Activated naive CD8-positive, alpha-beta T cell treated with anti-CD3 and anti-CD28 coated beads, Interleukin-2, amount 50 U/mL, for 24 hours (primary cell): ENCODE measurements around the gene PDE4B.
"Not testable (repeated sequence)": the region's sequence is repeated elsewhere in the genome, so short reads cannot be mapped to it uniquely, and the experiment has no call there.

Experiments
- ATAC-seq: fragments of 150-1000 bp; cut with Tn5 transposase; one replicate; pipeline ENCODE4 v1.10.0; 2021
- DNase-seq: peaks from one replicate; pipeline ENCODE4 v3.0.0; 2021
- H3K27ac Mint-ChIP-seq: one replicate; pipeline ENCODE4 v1.8.0; 2021; ENCODE audit warnings: mild to moderate bottlenecking, mixed read lengths
- H3K27me3 Mint-ChIP-seq: one replicate; pipeline ENCODE4 v1.8.0; 2021; ENCODE audit warnings: mixed read lengths
- H3K36me3 Mint-ChIP-seq: one replicate; pipeline ENCODE4 v1.8.0; 2021; ENCODE audit warnings: low read depth, mixed read lengths
- H3K4me1 Mint-ChIP-seq: one replicate; pipeline ENCODE4 v1.8.0; 2021; ENCODE audit warnings: mixed read lengths
- H3K4me3 Mint-ChIP-seq: one replicate; pipeline ENCODE4 v1.8.0; 2021; ENCODE audit warnings: mild to moderate bottlenecking, moderate library complexity, mixed read lengths
- H3K9me3 Mint-ChIP-seq: one replicate; pipeline ENCODE4 v1.8.0; 2021; ENCODE audit warnings: mixed read lengths

The PDE4B gene

GRCh38 chr1:65963156-65963888, 170.6 kb downstream of the PDE4B start:
- no peaks in the 10 kb centered on the region for H3K36me3 Mint-ChIP-seq
- no peak overlapping the region for H3K27ac Mint-ChIP-seq
- H3K4me1 Mint-ChIP-seq, result no peaks in the 10 kb centered on the region
- no peaks in the 10 kb centered on the region for H3K9me3 Mint-ChIP-seq
- no peak for ATAC-seq
- no peak overlapping the region for H3K4me3 Mint-ChIP-seq
- no peak for DNase-seq
- H3K27me3 Mint-ChIP-seq, result peaks cover 3% of the 10 kb centered on the region

GRCh38 chr1:65964123-65964522, 171.4 kb downstream of the PDE4B start:
- ATAC-seq, result no peak
- no peaks in the 10 kb centered on the region for H3K9me3 Mint-ChIP-seq
- H3K4me3 Mint-ChIP-seq, result no peak overlapping the region

GRCh38 chr1:65965112-65965996, 172.7 kb downstream of the PDE4B start:
- Mint-ChIP-seq H3K36me3 (no peaks in the 10 kb centered on the region), H3K27ac (no peak overlapping the region), H3K9me3 (no peaks in the 10 kb centered on the region), H3K4me3 (no peak overlapping the region), H3K4me1 (no peaks in the 10 kb centered on the region), H3K27me3 (peaks cover 3% of the 10 kb centered on the region)
- ATAC-seq (no peak), DNase-seq (no peak)

More at GRCh38 chr1:65964123-65964522, 171.4 kb downstream of the PDE4B start:
- no peaks in the 10 kb centered on the region for H3K4me1 Mint-ChIP-seq
- no peak for DNase-seq
- H3K27me3 Mint-ChIP-seq, result peaks cover 3% of the 10 kb centered on the region
- H3K27ac Mint-ChIP-seq, result no peak overlapping the region
- no peaks in the 10 kb centered on the region for H3K36me3 Mint-ChIP-seq

- H3K4me1 Mint-ChIP-seq, DNase-seq, H3K4me3 Mint-ChIP-seq, H3K9me3 Mint-ChIP-seq, H3K27me3 Mint-ChIP-seq, ATAC-seq, H3K36me3 Mint-ChIP-seq, H3K27ac Mint-ChIP-seq: not testable (repeated sequence)
Measured at GRCh38 chr1:65967492-65967891, 174.8 kb downstream of the PDE4B start.

- peaks cover 3% of the 10 kb centered on the region for H3K36me3 Mint-ChIP-seq
- ATAC-seq (no peak), DNase-seq (no peak)
- H3K9me3 Mint-ChIP-seq, result peaks cover 13% of the 10 kb centered on the region
- peaks cover 3% of the 10 kb centered on the region for H3K27me3 Mint-ChIP-seq
- H3K4me1 Mint-ChIP-seq, result no peaks in the 10 kb centered on the region
- no peak overlapping the region for H3K4me3 Mint-ChIP-seq
- no peak overlapping the region for H3K27ac Mint-ChIP-seq
Measured at GRCh38 chr1:65971547-65971946, 178.9 kb downstream of the PDE4B start.

- Mint-ChIP-seq H3K27ac (no peak overlapping the region), H3K9me3 (peaks cover 16% of the 10 kb centered on the region), H3K4me3 (no peak overlapping the region), H3K36me3 (peaks cover 4% of the 10 kb centered on the region), H3K4me1 (no peaks in the 10 kb centered on the region), H3K27me3 (peaks cover 7% of the 10 kb centered on the region)
- no peak for ATAC-seq
- DNase-seq, result no peak
Measured at GRCh38 chr1:65975708-65976107, 183.0 kb downstream of the PDE4B start.

GRCh38 chr1:65979136-65980044, 186.7 kb downstream of the PDE4B start:
- no peaks in the 10 kb centered on the region for H3K4me1 Mint-ChIP-seq
- H3K27ac Mint-ChIP-seq, result no peak overlapping the region
- H3K36me3 Mint-ChIP-seq, result peaks cover 4% of the 10 kb centered on the region
- H3K4me3 Mint-ChIP-seq, result no peak overlapping the region
- H3K9me3 Mint-ChIP-seq, result peaks cover 16% of the 10 kb centered on the region
- H3K27me3 Mint-ChIP-seq, result peaks cover 16% of the 10 kb centered on the region
- DNase-seq (no peak), ATAC-seq (no peak)

- Mint-ChIP-seq H3K27me3 (peaks cover 16% of the 10 kb centered on the region), H3K4me1 (no peaks in the 10 kb centered on the region), H3K4me3 (no peak overlapping the region), H3K9me3 (peaks cover 7% of the 10 kb centered on the region), H3K36me3 (peaks cover 4% of the 10 kb centered on the region), H3K27ac (no peak overlapping the region)
- ATAC-seq, result no peak
- no peak for DNase-seq
Measured at GRCh38 chr1:65980237-65980636, 187.5 kb downstream of the PDE4B start.

- no peaks in the 10 kb centered on the region for H3K4me1 Mint-ChIP-seq
- peaks cover 14% of the 10 kb centered on the region for H3K27me3 Mint-ChIP-seq
- no peak overlapping the region for H3K27ac Mint-ChIP-seq
- no peak overlapping the region for H3K4me3 Mint-ChIP-seq
- DNase-seq (no peak), ATAC-seq (no peak)
- H3K9me3 Mint-ChIP-seq, result no peaks in the 10 kb centered on the region
- no peaks in the 10 kb centered on the region for H3K36me3 Mint-ChIP-seq
Measured at GRCh38 chr1:65983500-65983899, 190.8 kb downstream of the PDE4B start.

- H3K4me1 Mint-ChIP-seq, result no peaks in the 10 kb centered on the region
- no peak overlapping the region for H3K4me3 Mint-ChIP-seq
- no peak for ATAC-seq
- no peaks in the 10 kb centered on the region for H3K9me3 Mint-ChIP-seq
- H3K27ac Mint-ChIP-seq, result no peak overlapping the region
- H3K27me3 Mint-ChIP-seq, result peaks cover 10% of the 10 kb centered on the region
- H3K36me3 Mint-ChIP-seq, result no peaks in the 10 kb centered on the region
- DNase-seq, result no peak
Measured at GRCh38 chr1:65985393-65986066, 192.8 kb downstream of the PDE4B start.

GRCh38 chr1:65986146-65986545, 193.5 kb downstream of the PDE4B start:
- DNase-seq (no peak), ATAC-seq (no peak)
- Mint-ChIP-seq H3K9me3 (no peaks in the 10 kb centered on the region), H3K27me3 (peaks cover 10% of the 10 kb centered on the region), H3K4me1 (no peaks in the 10 kb centered on the region), H3K4me3 (no peak overlapping the region), H3K36me3 (no peaks in the 10 kb centered on the region), H3K27ac (no peak overlapping the region)

- no peaks in the 10 kb centered on the region for H3K9me3 Mint-ChIP-seq
- H3K4me3 Mint-ChIP-seq, result no peak overlapping the region
- H3K27ac Mint-ChIP-seq, result no peak overlapping the region
- ATAC-seq, result no peak
- no peak for DNase-seq
- no peaks in the 10 kb centered on the region for H3K36me3 Mint-ChIP-seq
- peaks cover 5% of the 10 kb centered on the region for H3K27me3 Mint-ChIP-seq
- H3K4me1 Mint-ChIP-seq, result no peaks in the 10 kb centered on the region
Measured at GRCh38 chr1:65990161-65990560, 197.5 kb downstream of the PDE4B start.

GRCh38 chr1:65991694-65992093, 199.0 kb downstream of the PDE4B start:
- DNase-seq (no peak), ATAC-seq (no peak)
- Mint-ChIP-seq H3K4me1 (no peaks in the 10 kb centered on the region), H3K9me3 (no peaks in the 10 kb centered on the region), H3K27me3 (peaks cover 5% of the 10 kb centered on the region), H3K4me3 (no peak overlapping the region), H3K27ac (no peak overlapping the region), H3K36me3 (no peaks in the 10 kb centered on the region)
